Peyer's patch (tissue), 4 donors: ENCODE results near the gene RNF13. TPM values are rescaled to one million over a fixed set of nuclear protein-coding genes. Genes with fewer than 3 reads are reported as not detected.
"Not testable (repeated sequence)": the region's sequence is repeated elsewhere in the genome, so short reads cannot be mapped to it uniquely, and the experiment has no call there.

ENCODE experiments used
- DNase-seq, 3 donors: peaks; one replicate each; pipeline ENCODE4 v3.0.0-alpha.2; 2017 to 2019
- H3K27ac ChIP-seq, 4 donors: fragments of 200-600 bp; sonication (generic); one replicate each; pipeline ENCODE4 v1.5.1; 2016 to 2019
- H3K27me3 ChIP-seq, 2 donors: fragments of 200-600 bp; sonication (generic); one replicate each; pipeline ENCODE4 v1.5.1; 2019
- H3K36me3 ChIP-seq, 3 donors: fragments of 200-600 bp; sonication (generic); one replicate each; pipeline ENCODE4 v1.5.1; 2016 to 2019
- H3K4me1 ChIP-seq, 4 donors: fragments of 200-600 bp; sonication (generic); one replicate each; pipeline ENCODE4 v1.5.1; 2016 to 2019
- H3K4me3 ChIP-seq, 4 donors: fragments of 200-600 bp; sonication (generic); 1 replicate in 3 of 4; 2 replicates in 1 of 4; pipeline ENCODE4 v1.5.1; 2016 to 2019; ENCODE audit warnings: mild to moderate bottlenecking in 1 of 4
- H3K9me3 ChIP-seq, 4 donors: fragments of 200-600 bp; sonication (generic); one replicate each; pipeline ENCODE4 v1.5.1; 2016 to 2019; ENCODE audit warnings: mild to moderate bottlenecking in 1 of 4
- CTCF ChIP-seq, 6 experiments: fragments of 450-650 bp in 4 of 6; fragments of 200-600 bp in 2 of 6; sonication (generic) in 1 of 6; IDR thresholded peaks; one replicate each; pipeline ENCODE4 v1.5.1; 2017 to 2019; ENCODE audit warnings: antibody characterized with exemption in 6 of 6, mild to moderate bottlenecking in 3 of 6, moderate library complexity in 1 of 6
- POLR2A ChIP-seq, 2 donors: fragments of 450-650 bp; IDR thresholded peaks; one replicate each; pipeline ENCODE4 v1.5.1; 2017; ENCODE audit warnings: antibody characterized with exemption in 2 of 2, mild to moderate bottlenecking in 2 of 2, moderate library complexity in 2 of 2
- total RNA-seq, 4 donors: library from RNA; depleted of rRNA; stranded (reverse); fragments of >200 nt; gene quantifications; one replicate each; pipeline ENCODE4 v1.1.0, GENCODE V29; 2016

The RNF13 gene
- total RNA-seq, 4 donors from 2014 or later, result 35.0 to 74.3 (median 58.1) TPM

GRCh38 chr3:149830902-149831301 lies 17.9 kb downstream of the RNF13 start:
- DNase-seq, result no peak
- no peaks in the 10 kb centered on the region for H3K27me3 ChIP-seq
- H3K9me3 ChIP-seq, result peaks cover 0 to 22% (median 6%) of the 10 kb centered on the region in 4 donors
- H3K36me3 ChIP-seq, result no peaks in the 10 kb centered on the region
- H3K27ac ChIP-seq, result no peak overlapping the region
- no peak for TF ChIP-seq POLR2A (IDR thresholded peaks at IDR 0.05)
- TF ChIP-seq CTCF (IDR thresholded peaks at IDR 0.05), result no peak
- H3K4me3 ChIP-seq, result no peak overlapping the region
- H3K4me1 ChIP-seq, result no peaks in the 10 kb centered on the region

GRCh38 chr3:149831321-149831720 lies 18.3 kb downstream of the RNF13 start:
- Histone ChIP-seq H3K36me3 (no peaks in the 10 kb centered on the region), H3K9me3 (peaks cover 0 to 22% (median 6%) of the 10 kb centered on the region in 4 donors)

GRCh38 chr3:149832086-149832485 lies 19.1 kb downstream of the RNF13 start:
- no peaks in the 10 kb centered on the region for H3K36me3 ChIP-seq
- DNase-seq, result no peak
- no peak overlapping the region for H3K27ac ChIP-seq
- H3K4me3 ChIP-seq, result no peak overlapping the region
- H3K27me3 ChIP-seq, result no peaks in the 10 kb centered on the region
- TF ChIP-seq POLR2A (IDR thresholded peaks at IDR 0.05), result no peak
- no peak for TF ChIP-seq CTCF (IDR thresholded peaks at IDR 0.05)
- H3K4me1 ChIP-seq, result no peaks in the 10 kb centered on the region
- H3K9me3 ChIP-seq, result peaks cover 0 to 22% (median 6%) of the 10 kb centered on the region in 4 donors

More at GRCh38 chr3:149831321-149831720, 18.3 kb downstream of the RNF13 start:
- no peak for DNase-seq
- Histone ChIP-seq H3K4me1 (no peaks in the 10 kb centered on the region), H3K27ac (no peak overlapping the region), H3K4me3 (no peak overlapping the region), H3K27me3 (no peaks in the 10 kb centered on the region)
- no peak for TF ChIP-seq CTCF (IDR thresholded peaks at IDR 0.05)
- no peak for TF ChIP-seq POLR2A (IDR thresholded peaks at IDR 0.05)

DNA sequence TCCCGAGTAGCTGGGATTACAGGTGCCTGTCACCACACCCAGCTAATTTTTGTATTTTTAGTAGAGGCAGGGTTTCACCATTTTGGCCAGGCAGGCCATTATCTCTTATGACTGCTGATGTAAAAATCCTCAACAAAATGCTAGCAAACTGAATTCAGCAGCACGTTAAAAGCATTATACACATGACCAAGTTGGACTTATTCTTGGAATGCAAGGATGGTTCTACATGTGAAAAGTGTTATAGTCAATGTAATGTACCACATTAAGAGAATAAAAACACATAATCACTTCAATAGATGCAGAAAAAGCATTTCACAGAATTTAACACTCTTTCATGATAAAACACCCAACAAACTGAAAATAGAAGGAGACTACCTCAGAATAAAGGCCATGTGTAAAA lies 20.2 kb downstream of the RNF13 start:
- Histone ChIP-seq H3K9me3 (peaks cover 0 to 22% (median 11%) of the 10 kb centered on the region in 4 donors), H3K27me3 (no peaks in the 10 kb centered on the region), H3K4me1 (no peaks in the 10 kb centered on the region), H3K36me3 (peaks cover 0 to 4% (median 0%) of the 10 kb centered on the region in 3 donors), H3K4me3 (no peak overlapping the region), H3K27ac (no peak overlapping the region)
- DNase-seq, result no peak
- TF ChIP-seq CTCF (IDR thresholded peaks at IDR 0.05) (no peak), POLR2A (IDR thresholded peaks at IDR 0.05) (no peak)

DNA sequence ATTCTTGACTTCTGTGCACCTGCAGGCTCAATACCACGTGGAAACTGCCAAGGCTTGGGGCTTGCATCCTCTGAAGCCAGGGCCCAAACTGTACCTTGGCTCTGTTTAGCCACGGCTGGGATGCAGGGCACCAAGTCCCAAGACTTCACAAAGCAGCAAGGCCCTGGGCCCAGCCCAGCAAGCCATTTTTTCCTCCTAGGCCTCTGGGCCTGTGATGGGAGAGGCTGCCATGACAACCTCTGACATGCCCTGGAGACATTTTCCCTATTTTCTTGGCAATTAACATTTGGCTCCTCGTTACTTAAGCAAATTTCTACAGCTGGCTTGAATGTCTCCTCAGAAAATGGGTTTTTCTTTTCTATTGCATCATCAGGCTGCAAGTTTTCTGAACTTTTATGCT lies 25.5 kb downstream of the RNF13 start:
- DNase-seq, H3K4me1 ChIP-seq, H3K36me3 ChIP-seq, H3K4me3 ChIP-seq, H3K27ac ChIP-seq, H3K27me3 ChIP-seq: not testable (repeated sequence)
- H3K9me3 ChIP-seq, result peaks cover 0 to 14% (median 1%) of the 10 kb centered on the region in 4 donors

DNA sequence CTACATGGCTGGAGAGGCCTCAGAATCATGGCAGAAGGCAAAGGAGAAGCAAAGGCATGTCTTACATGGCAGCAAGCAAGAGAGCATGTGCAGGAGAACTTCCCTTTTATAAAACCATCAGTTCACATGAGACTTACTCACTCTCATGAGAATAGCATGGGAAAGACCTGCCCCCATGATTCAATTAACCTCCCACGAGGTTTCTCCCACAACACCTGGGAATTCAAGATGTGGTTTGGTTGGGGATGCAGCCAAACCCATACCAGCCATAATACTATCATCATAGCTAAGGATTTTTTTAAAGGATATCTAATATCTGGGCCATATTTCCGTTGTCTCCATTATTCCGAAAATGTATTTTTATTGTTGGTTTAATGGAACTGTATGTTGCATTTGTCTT lies 26.5 kb downstream of the RNF13 start:
- Histone ChIP-seq H3K4me1 (peaks cover 0 to 12% (median 0%) of the 10 kb centered on the region in 4 donors), H3K9me3 (peaks cover 0 to 13% (median 0%) of the 10 kb centered on the region in 4 donors)
- not testable (repeated sequence) for H3K27me3 ChIP-seq, H3K36me3 ChIP-seq, DNase-seq, H3K4me3 ChIP-seq, H3K27ac ChIP-seq

DNA sequence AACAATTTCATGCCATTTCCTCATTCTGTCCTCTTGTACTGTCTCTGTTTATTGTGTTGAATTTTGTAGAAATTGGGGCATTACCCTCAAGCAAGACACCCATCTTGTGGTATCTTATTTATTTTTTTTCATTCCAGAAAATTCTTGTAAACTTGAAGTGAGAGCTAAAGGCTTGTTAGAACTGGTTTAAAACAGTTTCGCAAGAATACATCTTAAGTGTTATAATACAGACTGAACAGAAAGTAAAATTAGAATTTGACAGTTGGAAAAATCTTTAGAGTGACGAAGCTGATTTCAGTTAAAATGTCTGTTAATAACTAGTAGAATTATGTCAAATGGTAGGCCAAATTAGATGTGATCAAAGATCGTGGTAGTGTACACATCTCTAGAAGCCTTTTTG lies 26.9 kb downstream of the RNF13 start:
- Histone ChIP-seq H3K27ac (no peak overlapping the region), H3K4me3 (no peak overlapping the region), H3K36me3 (peaks cover 0 to 6% (median 0%) of the 10 kb centered on the region in 3 donors), H3K27me3 (no peaks in the 10 kb centered on the region), H3K9me3 (peaks cover 0 to 13% (median 0%) of the 10 kb centered on the region in 4 donors), H3K4me1 (peaks cover 0 to 12% (median 0%) of the 10 kb centered on the region in 4 donors)
- no peak for DNase-seq
- TF ChIP-seq CTCF (IDR thresholded peaks at IDR 0.05) (no peak), POLR2A (IDR thresholded peaks at IDR 0.05) (no peak)
